ENCODE results near the gene SEMA3F. TPM values are rescaled to one million over a fixed set of nuclear protein-coding genes. Genes with fewer than 3 reads are reported as not detected.

SEMA3F gene
- total and polyA plus RNA-seq, 2 experiments from 2014 or later: 21.8 to 27.6 TPM

- peaks cover 18% of the 10 kb centered on the region for H3K4me1 ChIP-seq (ENCODE audit: low read depth)
- H3K4me3 ChIP-seq: no peak overlapping the region
- no peaks in the 10 kb centered on the region for H3K27me3 ChIP-seq
These were observed 14.7 kb downstream of the SEMA3F start for GRCh38 chr3:50169858-50170257.

GRCh38 chr3:50170689-50171088, 15.6 kb downstream of the SEMA3F start:
- Histone ChIP-seq H3K27ac (no peak overlapping the region), H3K36me3 (no peaks in the 10 kb centered on the region), H3K9me3 (ENCODE audit: low read depth) (no peaks in the 10 kb centered on the region), H3K27me3 (no peaks in the 10 kb centered on the region), H3K4me3 (no peak overlapping the region), H3K4me1 (ENCODE audit: low read depth) (peaks cover 12% of the 10 kb centered on the region)
- peak in 1 of 2 donors; percentile 80 for DNase-seq (ENCODE audit: low read depth in 1 of 2, low spot score in 1 of 2)
- TF ChIP-seq, protein P1, sequence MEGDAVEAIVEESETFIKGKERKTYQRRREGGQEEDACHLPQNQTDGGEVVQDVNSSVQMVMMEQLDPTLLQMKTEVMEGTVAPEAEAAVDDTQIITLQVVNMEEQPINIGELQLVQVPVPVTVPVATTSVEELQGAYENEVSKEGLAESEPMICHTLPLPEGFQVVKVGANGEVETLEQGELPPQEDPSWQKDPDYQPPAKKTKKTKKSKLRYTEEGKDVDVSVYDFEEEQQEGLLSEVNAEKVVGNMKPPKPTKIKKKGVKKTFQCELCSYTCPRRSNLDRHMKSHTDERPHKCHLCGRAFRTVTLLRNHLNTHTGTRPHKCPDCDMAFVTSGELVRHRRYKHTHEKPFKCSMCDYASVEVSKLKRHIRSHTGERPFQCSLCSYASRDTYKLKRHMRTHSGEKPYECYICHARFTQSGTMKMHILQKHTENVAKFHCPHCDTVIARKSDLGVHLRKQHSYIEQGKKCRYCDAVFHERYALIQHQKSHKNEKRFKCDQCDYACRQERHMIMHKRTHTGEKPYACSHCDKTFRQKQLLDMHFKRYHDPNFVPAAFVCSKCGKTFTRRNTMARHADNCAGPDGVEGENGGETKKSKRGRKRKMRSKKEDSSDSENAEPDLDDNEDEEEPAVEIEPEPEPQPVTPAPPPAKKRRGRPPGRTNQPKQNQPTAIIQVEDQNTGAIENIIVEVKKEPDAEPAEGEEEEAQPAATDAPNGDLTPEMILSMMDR (IDR thresholded peaks at IDR 0.05; ENCODE audit: low read depth, low read length): no peak

More at GRCh38 chr3:50169858-50170257, 14.7 kb downstream of the SEMA3F start:
- H3K27ac ChIP-seq: no peak overlapping the region
- no peaks in the 10 kb centered on the region for H3K36me3 ChIP-seq
- no peak for DNase-seq (ENCODE audit: low read depth in 1 of 2, low spot score in 1 of 2)
- TF ChIP-seq, protein P1 (IDR thresholded peaks at IDR 0.05; ENCODE audit: low read depth, low read length): no peak
- no peaks in the 10 kb centered on the region for H3K9me3 ChIP-seq (ENCODE audit: low read depth)

DNA sequence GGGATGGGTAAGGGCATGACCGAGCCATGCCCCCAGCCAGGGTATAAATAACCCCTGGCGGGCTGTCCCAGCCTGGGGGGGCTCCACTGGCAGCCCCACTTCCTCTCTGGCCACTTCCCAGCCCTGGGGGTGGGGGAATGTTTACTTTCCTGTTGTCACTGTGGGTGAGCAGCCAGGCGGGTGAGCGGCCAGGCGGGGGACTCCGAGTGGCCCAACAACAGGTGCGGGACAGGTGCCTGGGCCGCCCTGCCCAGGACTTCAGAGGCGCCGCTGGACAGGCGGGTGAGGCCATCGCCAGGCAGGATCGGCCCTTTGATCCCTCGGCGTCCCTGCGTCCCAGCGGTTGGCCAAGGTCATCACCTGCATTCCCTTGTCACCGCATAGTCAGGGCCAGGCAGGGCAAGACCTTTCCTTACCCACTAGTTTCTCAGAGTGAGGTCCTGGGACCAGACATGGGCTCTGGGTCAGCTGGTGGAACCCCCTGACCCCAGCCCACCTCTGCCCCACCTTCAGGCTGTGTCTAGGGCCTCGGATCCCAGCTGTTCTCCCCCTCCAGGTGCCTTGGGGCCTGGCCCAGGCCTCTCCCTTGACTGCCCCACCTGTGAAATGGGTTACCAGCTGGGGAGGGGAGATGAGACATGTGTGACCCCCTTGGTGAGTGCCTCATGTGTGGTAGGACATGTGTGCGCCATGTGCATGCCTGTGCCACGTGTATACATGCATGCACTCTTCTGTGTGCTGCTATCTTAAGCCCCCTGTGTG, 16.6 kb downstream of the SEMA3F start:
- no peaks in the 10 kb centered on the region for H3K9me3 ChIP-seq (ENCODE audit: low read depth)
- no peaks in the 10 kb centered on the region for H3K36me3 ChIP-seq
- peaks cover 2% of the 10 kb centered on the region for H3K4me1 ChIP-seq (ENCODE audit: low read depth)
- H3K27me3 ChIP-seq: no peaks in the 10 kb centered on the region
- no peak overlapping the region for H3K4me3 ChIP-seq
- TF ChIP-seq, protein P1 (IDR thresholded peaks at IDR 0.05; ENCODE audit: low read depth, low read length): no peak
- no peak overlapping the region for H3K27ac ChIP-seq
- DNase-seq (ENCODE audit: low read depth in 1 of 2, low spot score in 1 of 2): no peak

DNA sequence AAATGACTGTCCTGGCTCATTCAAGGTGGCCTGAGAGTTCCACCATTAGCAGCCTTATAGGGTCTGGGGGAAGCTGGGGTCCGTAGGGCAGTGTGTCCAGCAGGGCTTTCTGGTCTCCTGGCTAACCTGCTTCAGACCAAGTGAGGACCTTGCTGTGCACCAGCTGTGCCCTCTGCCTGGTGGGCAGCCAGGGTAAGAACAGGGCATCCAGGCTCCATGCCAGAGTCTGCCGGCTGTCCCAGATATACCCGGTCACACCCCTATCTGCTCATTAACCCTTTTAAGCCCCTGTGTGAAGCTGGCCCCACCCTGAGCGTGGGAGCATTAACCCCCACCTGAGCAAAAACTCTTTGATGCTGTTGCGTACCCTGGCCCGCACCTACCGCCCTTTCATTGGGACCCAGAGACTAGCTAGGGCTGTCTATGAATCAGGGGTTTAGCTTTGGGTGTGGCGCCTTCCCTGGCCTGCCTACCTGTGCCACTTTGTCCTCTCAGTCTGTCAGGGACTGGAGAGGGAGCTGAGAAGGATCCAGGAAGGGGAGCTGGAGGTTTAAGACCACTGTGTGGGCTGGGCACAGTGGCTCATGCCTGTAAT, 17.6 kb downstream of the SEMA3F start:
- DNase-seq (ENCODE audit: low read depth in 1 of 2, low spot score in 1 of 2): no peak
- TF ChIP-seq, protein P1 (IDR thresholded peaks at IDR 0.05; ENCODE audit: low read depth, low read length): no peak
- no peaks in the 10 kb centered on the region for H3K4me1 ChIP-seq (ENCODE audit: low read depth)
- H3K4me3 ChIP-seq: no peak overlapping the region
- no peak overlapping the region for H3K27ac ChIP-seq
- no peaks in the 10 kb centered on the region for H3K9me3 ChIP-seq (ENCODE audit: low read depth)
- no peaks in the 10 kb centered on the region for H3K36me3 ChIP-seq
- no peaks in the 10 kb centered on the region for H3K27me3 ChIP-seq

DNA sequence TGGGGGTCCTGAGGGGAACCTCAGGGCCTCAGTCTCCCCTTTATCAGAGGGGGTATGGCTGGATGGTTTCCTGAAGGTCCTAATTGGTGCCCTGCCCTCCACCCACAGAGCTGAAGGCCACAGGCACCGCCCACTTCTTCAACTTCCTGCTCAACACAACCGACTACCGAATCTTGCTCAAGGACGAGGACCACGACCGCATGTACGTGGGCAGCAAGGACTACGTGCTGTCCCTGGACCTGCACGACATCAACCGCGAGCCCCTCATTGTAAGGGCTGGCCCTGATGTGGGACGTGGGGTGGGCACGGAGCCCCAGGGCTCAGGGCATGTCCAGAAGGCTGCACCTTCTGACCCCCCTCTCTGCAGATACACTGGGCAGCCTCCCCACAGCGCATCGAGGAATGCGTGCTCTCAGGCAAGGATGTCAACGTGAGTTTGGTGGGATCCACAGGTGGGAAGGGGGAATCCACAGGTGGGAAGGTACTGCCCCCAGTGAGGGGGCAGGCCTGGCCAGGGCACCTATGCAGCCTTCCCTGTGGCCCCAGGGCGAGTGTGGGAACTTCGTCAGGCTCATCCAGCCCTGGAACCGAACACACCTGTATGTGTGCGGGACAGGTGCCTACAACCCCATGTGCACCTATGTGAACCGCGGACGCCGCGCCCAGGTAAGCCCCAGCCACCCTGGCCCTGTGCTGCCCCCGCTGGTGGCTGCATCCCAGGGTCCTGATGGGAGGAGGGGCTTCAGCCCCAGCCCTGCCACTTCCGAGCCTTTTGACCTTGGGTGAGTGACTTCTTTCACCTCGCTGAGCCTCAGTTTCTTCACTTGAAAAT, 18.8 kb downstream of the SEMA3F start:
- Histone ChIP-seq H3K4me1 (ENCODE audit: low read depth) (no peaks in the 10 kb centered on the region), H3K4me3 (no peak overlapping the region), H3K36me3 (no peaks in the 10 kb centered on the region), H3K27me3 (no peaks in the 10 kb centered on the region), H3K27ac (no peak overlapping the region), H3K9me3 (ENCODE audit: low read depth) (no peaks in the 10 kb centered on the region)
- DNase-seq (ENCODE audit: low read depth in 1 of 2, low spot score in 1 of 2): no peak
- TF ChIP-seq, protein P1 (IDR thresholded peaks at IDR 0.05; ENCODE audit: low read depth, low read length): no peak
